Stimulated activated CD8-positive, alpha-beta memory T cell treated with anti-CD3 and anti-CD28 coated beads, Interleukin-12 subunit alpha, Interleukin-12 subunit beta, amount 100 ng/mL, for 1 hour (primary cell): ENCODE data around the gene POPDC2.

Experiments used
- DNase-seq: peaks from one replicate; pipeline ENCODE4 v3.0.0-alpha.2; 2020; ENCODE audit warnings: low read depth

The POPDC2 gene

GRCh38 chr3:119639494-119640350, 20.7 kb downstream of the POPDC2 start:
- no peak for DNase-seq

DNA sequence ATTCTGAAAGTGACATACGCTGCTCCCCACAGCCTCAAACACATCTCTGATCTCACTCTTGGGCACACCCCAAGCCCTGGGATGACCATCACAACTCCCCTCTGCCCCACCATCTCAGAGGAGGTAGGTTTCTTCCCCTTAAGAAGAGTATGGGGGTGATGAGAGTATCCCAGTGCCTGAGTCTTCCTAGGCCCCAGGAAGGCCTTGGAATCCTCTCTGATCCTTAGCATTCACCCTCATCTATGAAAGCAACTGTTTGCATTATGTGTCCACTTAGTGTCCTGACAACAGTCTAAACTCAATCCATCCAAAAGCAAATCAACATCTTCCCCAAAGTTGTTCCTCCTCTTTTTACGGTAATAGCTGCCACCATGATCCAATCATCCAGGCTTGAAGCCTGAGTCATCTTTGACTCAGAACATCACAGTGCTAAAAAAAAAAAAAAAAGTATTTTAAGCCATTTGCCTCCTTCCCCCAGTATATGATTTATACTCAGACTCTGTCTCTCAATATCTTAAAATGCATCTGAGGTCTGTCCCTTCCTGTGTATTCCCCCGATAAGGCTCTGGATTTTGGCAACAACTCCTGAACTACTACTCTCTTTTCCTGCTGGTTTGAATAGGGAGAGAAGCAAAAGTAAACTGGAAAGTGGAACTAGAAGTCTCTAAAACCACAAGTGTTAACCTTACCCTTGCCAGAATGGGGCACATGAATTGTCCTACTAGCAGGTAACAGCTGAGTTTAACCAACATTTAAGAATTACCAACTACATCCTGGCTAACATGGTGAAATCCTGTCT, 22.5 kb downstream of the POPDC2 start:
- DNase-seq: no peak

DNA sequence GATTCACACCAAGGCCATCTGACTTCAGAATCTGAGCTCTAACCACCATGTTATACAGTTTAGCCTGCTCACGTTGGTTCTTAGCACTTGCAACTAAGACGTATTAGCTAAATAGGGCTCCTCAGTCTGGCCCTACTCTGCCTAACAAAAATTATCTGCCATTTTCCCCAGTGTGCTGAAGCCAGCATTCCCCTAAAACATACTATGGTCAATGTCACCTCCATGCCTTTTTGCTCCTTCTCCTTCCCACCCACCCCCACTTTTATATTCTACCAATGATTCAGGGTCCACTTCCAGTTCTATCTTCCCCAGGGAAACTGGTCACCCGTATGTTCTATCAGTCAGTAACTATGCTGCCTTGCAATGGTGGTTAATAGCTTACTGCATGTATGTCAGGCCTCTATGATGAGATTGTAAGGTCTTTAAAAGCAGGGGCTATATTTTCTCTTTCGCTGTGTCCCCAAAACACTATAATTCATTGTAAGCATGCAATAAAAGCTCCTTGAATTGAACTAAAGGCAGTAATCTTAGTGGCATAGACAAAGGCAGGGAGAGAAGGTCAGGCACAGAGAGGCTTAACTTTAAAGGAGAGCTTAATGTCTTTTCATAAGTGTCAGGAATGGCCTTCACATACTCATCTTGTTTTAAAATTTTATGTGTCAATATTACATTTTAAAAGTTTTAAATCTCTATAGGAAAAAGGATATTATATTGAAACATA, 23.3 kb downstream of the POPDC2 start:
- DNase-seq: no peak

- DNase-seq: no peak
Measured at GRCh38 chr3:119636249-119636648, 24.1 kb downstream of the POPDC2 start.

DNA sequence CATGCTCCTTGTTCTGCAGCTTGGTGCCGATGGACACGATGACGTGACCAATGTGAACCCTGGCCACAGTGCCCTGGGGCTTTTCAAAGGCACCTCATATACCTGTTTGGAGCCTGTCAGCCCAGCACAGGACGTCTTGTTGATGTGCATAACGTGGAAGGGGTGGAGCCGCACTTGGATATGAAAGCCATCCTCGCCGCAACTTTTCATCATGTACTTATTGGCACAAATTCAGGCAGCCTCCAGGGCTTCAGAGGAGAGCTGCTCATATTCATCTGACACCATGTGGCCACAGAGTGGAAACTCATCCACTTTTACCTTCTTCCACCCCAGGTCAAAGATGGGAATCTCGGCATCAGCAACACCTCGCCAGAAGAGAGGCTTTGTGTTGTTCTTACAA, 24.7 kb downstream of the POPDC2 start:
- DNase-seq: no peak

GRCh38 chr3:119632829-119633228, 27.6 kb downstream of the POPDC2 start:
- DNase-seq: no peak

GRCh38 chr3:119632216-119632615, 28.2 kb downstream of the POPDC2 start:
- no peak for DNase-seq

DNA sequence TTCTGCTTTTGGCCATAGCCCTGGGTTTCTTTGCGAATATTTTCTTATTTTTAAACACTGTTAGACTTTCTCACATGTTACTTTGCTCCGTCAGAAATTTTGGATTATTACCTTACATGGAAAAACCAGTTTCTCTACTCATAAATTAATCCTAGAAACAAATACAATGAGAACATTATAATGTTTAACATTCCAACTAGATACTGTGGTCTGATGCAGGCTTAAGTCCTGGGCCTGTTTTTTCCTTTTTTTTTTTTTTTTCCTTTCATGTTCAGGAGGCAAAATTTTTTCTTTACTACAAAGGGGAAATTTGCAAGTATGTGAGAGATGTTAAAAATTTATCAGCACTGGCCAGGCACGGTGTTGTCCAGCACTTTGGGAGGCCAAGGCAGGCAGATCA, 28.9 kb downstream of the POPDC2 start:
- DNase-seq: no peak

GRCh38 chr3:119630880-119631329, 29.5 kb downstream of the POPDC2 start:
- DNase-seq: no peak

DNA sequence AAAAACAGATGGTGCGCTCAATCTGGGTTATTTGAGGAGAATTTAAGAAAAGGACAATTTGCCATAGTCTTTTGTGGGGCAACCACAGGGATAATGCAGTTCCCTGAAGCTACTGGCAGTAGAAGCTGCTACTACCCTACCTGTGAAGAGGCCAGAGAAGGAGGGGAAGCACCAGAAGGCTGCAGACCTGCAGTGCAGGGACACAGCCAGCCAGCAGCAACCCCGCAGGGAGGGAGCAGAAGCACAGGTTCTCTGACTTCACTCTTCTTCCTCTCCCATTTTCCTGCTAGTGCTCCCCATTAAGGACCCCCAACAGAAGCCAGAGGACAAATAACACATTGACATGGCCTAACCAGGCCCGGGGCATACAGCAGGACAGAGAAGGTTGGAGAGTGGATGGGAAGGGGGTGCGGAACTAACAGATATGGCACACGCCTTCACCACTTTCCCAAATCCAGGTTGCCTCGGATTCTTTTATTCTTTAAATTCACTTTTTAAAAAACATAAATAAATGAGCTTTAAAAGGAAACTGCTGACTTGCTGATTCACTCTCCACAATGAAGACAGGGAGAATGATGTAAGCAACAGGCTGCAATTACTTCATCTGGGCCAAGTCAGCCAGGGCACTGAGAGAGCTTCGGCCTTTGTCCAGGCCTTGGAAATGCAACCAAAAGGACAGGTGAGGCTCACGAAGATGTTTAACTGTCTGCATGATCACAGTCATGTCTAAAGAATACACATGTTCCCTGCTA, 30.1 kb downstream of the POPDC2 start:
- no peak for DNase-seq

GRCh38 chr3:119628816-119629445, 31.5 kb downstream of the POPDC2 start:
- DNase-seq: no peak

- DNase-seq: no peak
Measured at GRCh38 chr3:119628390-119628789, 32.0 kb downstream of the POPDC2 start.

DNA sequence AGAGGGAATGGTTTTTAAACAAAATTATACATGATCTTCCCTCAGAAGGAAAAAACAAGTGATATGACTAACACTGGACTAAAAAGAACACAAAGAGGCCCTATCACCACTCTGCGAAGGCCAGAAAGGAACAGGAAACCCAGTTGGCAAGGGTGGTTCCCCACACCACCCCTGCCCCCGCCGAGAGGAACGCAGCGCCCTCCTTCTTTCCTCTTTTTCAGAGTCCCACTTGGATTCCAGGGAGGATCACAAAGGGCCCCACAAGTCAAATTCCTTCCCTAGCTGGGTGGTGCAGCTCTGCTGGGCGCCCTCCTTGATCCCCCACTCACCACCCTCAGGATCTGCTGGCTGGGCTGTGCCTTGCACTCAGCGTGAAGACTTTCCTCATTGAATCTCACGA, 32.9 kb downstream of the POPDC2 start:
- no peak for DNase-seq

GRCh38 chr3:119626196-119626595, 34.2 kb downstream of the POPDC2 start:
- DNase-seq: no peak

DNA sequence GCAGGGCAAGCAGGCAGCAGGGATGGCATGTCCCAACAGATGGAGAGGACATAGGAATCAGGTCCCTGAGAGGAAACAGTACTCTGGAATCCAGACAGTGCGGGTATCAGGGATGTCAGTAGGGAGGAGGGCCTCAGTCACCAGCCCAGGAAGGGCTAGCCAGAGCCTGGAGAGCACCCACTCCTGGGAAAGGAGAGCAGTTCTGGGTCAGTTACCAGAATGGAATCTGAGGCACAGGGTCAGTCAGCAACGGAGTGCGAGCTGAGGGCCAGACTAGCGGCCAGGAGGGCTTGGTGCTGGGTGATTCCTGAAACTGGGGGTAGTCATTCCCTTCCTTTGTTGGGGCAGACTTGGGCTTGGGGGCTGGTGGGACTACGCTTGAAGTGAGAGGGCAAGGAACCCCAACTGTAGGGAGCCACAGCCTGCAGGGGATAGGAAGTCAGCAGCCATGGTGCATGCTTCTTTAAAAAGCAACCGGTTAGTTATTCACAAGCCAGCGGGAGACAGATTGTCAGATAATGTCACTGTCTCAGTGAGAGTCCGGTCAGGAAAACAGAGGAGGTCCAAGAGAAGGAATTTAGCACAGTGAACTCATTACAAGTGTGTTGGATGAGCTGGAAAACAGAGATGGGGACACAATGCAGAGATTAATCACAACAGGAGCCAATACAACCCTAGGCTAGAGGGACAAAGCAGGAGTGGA, 34.8 kb downstream of the POPDC2 start:
- no peak for DNase-seq

DNA sequence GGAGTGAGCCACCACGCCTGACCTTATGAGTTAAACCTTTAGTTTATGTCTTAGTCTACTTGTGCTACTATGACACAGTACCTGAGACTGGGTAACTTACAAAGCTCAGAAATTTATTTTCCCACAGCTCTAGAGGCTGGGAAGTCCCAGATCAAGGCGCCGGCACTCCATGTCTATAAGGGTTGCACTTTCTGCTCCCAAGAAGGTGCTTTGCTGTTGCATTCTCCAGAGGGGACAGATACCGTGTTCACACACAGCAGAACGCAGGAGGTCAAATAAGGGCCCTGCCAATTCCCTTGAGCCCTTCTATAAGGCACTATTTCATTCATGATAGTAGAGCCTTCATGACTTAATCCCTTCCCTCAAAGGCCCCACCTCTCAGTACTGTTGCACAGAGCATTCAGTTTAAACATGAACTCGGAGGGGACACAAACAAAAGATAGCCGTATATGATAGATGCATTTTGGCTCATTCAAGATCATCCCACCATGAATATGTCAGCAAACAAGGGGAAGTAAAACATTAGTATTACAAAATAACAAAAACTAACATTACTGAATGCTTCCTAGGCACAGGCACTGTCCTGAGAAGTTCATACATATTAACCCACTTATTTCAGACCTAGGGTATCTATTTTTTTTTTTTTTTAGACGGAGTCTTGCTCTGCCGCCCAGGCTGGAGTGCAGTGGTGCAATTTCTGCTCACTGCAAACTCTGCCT, 36.2 kb downstream of the POPDC2 start:
- DNase-seq: no peak

GRCh38 chr3:119620899-119621298, 39.5 kb downstream of the POPDC2 start:
- no peak for DNase-seq

DNA sequence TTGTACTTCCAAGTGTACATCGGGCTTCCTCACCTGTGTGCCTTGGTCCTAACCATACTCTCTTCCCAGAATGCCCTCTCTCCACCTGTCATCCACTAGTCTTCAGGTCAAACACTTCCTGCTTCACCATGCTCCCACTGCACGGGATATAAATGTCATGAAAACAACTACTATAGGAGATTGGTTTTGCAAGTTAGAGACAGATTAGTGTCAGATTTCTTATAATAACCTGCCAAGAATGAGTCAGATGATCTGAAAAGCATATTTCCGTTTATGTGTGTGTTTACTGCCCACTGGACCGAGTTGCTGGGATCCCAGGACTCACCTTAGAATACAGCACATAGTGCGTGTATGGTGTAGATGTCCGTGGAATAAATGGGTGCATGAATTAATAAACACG, 41.3 kb downstream of the POPDC2 start:
- no peak for DNase-seq

DNA sequence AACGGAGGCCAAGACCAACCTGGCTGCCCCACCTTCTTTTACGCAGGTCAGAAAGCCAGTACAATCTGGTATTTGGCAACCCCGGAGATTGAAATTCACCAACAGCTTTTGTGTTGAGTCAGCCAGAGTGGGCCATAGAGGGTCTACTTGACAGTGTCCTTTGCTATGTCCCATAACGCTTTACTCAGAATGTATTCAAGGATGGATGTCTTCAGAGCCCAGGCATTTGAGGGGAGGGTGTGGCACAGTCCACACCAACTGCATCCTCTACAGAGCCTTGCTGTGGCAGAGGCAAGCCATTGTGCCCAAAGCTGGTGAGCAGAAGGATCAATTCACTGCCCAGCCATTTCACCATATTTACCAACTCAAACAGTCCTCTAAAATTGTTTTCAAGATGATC, 44.3 kb downstream of the POPDC2 start:
- DNase-seq: no peak

GRCh38 chr3:119613872-119614271, 46.5 kb downstream of the POPDC2 start:
- DNase-seq: no peak
